ENCODE measurements around the gene KLHL11.
A peak's percentile ranks its signal among the peaks of the same experiment; 100 is the strongest.

The KLHL11 gene

GRCh38 chr17:41864836-41865595, at the start of gene KLHL11:
TSS of gene KLHL11 (minus strand) at chr17:41865423. CDS start at chr17:41865370, 53 bp downstream.
- DNase-seq, result peak; percentile 96

GRCh38 chr17:41915020-41915419, 49.8 kb upstream of the KLHL11 start:
- DNase-seq, result no peak

GRCh38 chr17:41914358-41914766, 49.1 kb upstream of the KLHL11 start:
- DNase-seq, result no peak

GRCh38 chr17:41913798-41914197, 48.6 kb upstream of the KLHL11 start:
- DNase-seq, result no peak

- DNase-seq, result no peak
Observed at GRCh38 chr17:41912925-41913324, 47.7 kb upstream of the KLHL11 start.

- DNase-seq, result peak; percentile 26
Observed at GRCh38 chr17:41910701-41911391, 45.6 kb upstream of the KLHL11 start.

GRCh38 chr17:41909088-41909487, 43.9 kb upstream of the KLHL11 start:
- DNase-seq, result no peak

- peak; percentile 66 for DNase-seq
Observed at GRCh38 chr17:41907633-41908539, 42.7 kb upstream of the KLHL11 start.

- peak; percentile 78 for DNase-seq
Observed at GRCh38 chr17:41907185-41907556, 41.9 kb upstream of the KLHL11 start.

GRCh38 chr17:41906465-41907184, 41.4 kb upstream of the KLHL11 start:
- DNase-seq, result peak; percentile 62

GRCh38 chr17:41905172-41905571, 39.9 kb upstream of the KLHL11 start:
- no peak for DNase-seq

GRCh38 chr17:41904242-41904841, 39.1 kb upstream of the KLHL11 start:
- DNase-seq, result no peak

- no peak for DNase-seq
Observed at GRCh38 chr17:41901646-41902045, 36.4 kb upstream of the KLHL11 start.

- no peak for DNase-seq
Observed at GRCh38 chr17:41896726-41897125, 31.5 kb upstream of the KLHL11 start.

- DNase-seq, result no peak
Observed at GRCh38 chr17:41895617-41896016, 30.4 kb upstream of the KLHL11 start.

- DNase-seq, result no peak
Observed at GRCh38 chr17:41894791-41895331, 29.6 kb upstream of the KLHL11 start.

GRCh38 chr17:41893384-41893783, 28.2 kb upstream of the KLHL11 start:
- no peak for DNase-seq

- DNase-seq, result no peak
Observed at GRCh38 chr17:41892021-41892376, 26.8 kb upstream of the KLHL11 start.

GRCh38 chr17:41891135-41892020, 26.2 kb upstream of the KLHL11 start:
- no peak for DNase-seq

GRCh38 chr17:41888332-41888965, 23.2 kb upstream of the KLHL11 start:
- no peak for DNase-seq

All from NCI-H82 (cell line).